Endothelial cell of umbilical vein (primary cell): ENCODE results near the gene GHRHR. TPM values are rescaled to one million over a fixed set of nuclear protein-coding genes. Genes with fewer than 3 reads are reported as not detected.

Experiments
- BruUV-seq: library from RNA; stranded (reverse); fragments of 400-500 nt; replicated peaks from 2 replicates; lab custom pipeline; 2021; lab: Mats Ljungman, UMichigan
- CTCF ChIA-PET: fragments of 300-600, 350-600 bp; sonication (Branson Sonifier 250); formaldehyde crosslinking; loops from one replicate; lab custom pipeline; 2021; ENCODE audit warnings: antibody characterized with exemption, inconsistent platforms; lab: Charles Lee
- POLR2A ChIA-PET: fragments of 300-600, 350-600 bp; sonication (Branson Sonifier 250); formaldehyde crosslinking; loops from one replicate; lab custom pipeline; 2021; ENCODE audit warnings: antibody characterized with exemption, inconsistent platforms; lab: Charles Lee
- DNase-seq: peaks from one replicate; pipeline ENCODE4 v3.0.0-alpha.2; 2011; ENCODE audit warnings: low read depth, low spot score
- FAIRE-seq: peaks from 2 replicates; lab custom pipeline; 2011; peaks lifted over from hg19 to GRCh38; lab: Jason Lieb, UNC
- H2AFZ ChIP-seq: 2 replicates; pipeline ENCODE4 v1.6.0; 2012; ENCODE audit warnings: low read depth, low read length, control low read depth, inconsistent platforms
- H3K27ac ChIP-seq: 2 replicates; pipeline ENCODE4 v1.5.1; 2011; ENCODE audit warnings: low read depth, mild to moderate bottlenecking, control low read depth, low read length, moderate library complexity; ENCODE audit not compliant: insufficient read depth
- H3K27me3 ChIP-seq, 2 experiments: 2 replicates each; pipeline versions ENCODE4 v1.6.0 to v1.6.1; 2011; ENCODE audit warnings: low read length in 2 of 2, mixed read lengths in 1 of 2; ENCODE audit not compliant: control insufficient read depth in 2 of 2, insufficient read depth in 2 of 2
- H3K36me3 ChIP-seq, 2 experiments: 2 replicates in 1 of 2; 3 replicates in 1 of 2; pipeline ENCODE4 v1.5.1; 2011; ENCODE audit warnings: low read length in 2 of 2, mild to moderate bottlenecking in 1 of 2, moderate library complexity in 1 of 2; ENCODE audit not compliant: control insufficient read depth in 2 of 2, insufficient read depth in 2 of 2; ENCODE audit errors: extremely low read depth in 1 of 2
- H3K4me1 ChIP-seq: 3 replicates; pipeline ENCODE4 v1.5.1; 2011; ENCODE audit warnings: mild to moderate bottlenecking, low read length; ENCODE audit not compliant: control insufficient read depth, insufficient read depth; ENCODE audit errors: extremely low read depth
- H3K4me2 ChIP-seq: 2 replicates; pipeline ENCODE4 v1.6.1; 2011; ENCODE audit warnings: low read length, control low read depth, mixed read lengths; ENCODE audit not compliant: insufficient read depth
- H3K4me3 ChIP-seq, 3 experiments: fragments of 200-600 bp in 1 of 3; sonication (generic), shearing (Covaris generic) in 1 of 3; replicated peaks in 1 of 3; 2 replicates each; pipeline ENCODE4 v1.5.1; 2011 to 2016; ENCODE audit warnings: control low read depth in 3 of 3, low read length in 3 of 3, mild to moderate bottlenecking in 2 of 3, inconsistent platforms in 1 of 3, low read depth in 1 of 3, moderate library complexity in 1 of 3; ENCODE audit not compliant: insufficient read depth in 1 of 3
- H3K79me2 ChIP-seq: 2 replicates; pipeline ENCODE4 v1.6.0; 2012; ENCODE audit warnings: low read length, inconsistent platforms; ENCODE audit not compliant: control insufficient read depth, insufficient read depth
- H3K9ac ChIP-seq: replicated peaks from 2 replicates; pipeline ENCODE3; 2011; ENCODE audit warnings: low read length, control low read depth; ENCODE audit not compliant: insufficient read depth; ENCODE audit errors: extremely low read depth
- H3K9me1 ChIP-seq: replicated peaks from 3 replicates; pipeline ENCODE4 v1.6.0; 2011; ENCODE audit warnings: mild to moderate bottlenecking, low read length; ENCODE audit not compliant: control insufficient read depth, insufficient read depth; ENCODE audit errors: extremely low read depth
- H3K9me3 ChIP-seq: replicated peaks from 2 replicates; pipeline ENCODE4 v1.5.1; 2012; ENCODE audit warnings: low read length, inconsistent platforms; ENCODE audit not compliant: control insufficient read depth, insufficient read depth
- H4K20me1 ChIP-seq: replicated peaks from 2 replicates; pipeline ENCODE3; 2011; ENCODE audit warnings: mild to moderate bottlenecking, low read length; ENCODE audit not compliant: control insufficient read depth, insufficient read depth; ENCODE audit errors: extremely low read depth
- EZH2 ChIP-seq: IDR thresholded peaks from 2 replicates; pipeline ENCODE4 v1.6.1; 2012; ENCODE audit warnings: borderline replicate concordance, low read depth, mild to moderate bottlenecking, moderate library complexity, low read length, inconsistent platforms; ENCODE audit not compliant: severe bottlenecking
- FOS ChIP-seq: IDR thresholded peaks from 2 replicates; pipeline ENCODE4 v1.6.1; 2011; ENCODE audit warnings: mild to moderate bottlenecking, low read length, moderate library complexity, borderline replicate concordance; ENCODE audit not compliant: insufficient read depth
- GATA2 ChIP-seq: IDR thresholded peaks from 2 replicates; pipeline ENCODE4 v1.7.0; 2011; ENCODE audit warnings: low read depth, mild to moderate bottlenecking, moderate library complexity, mixed read lengths, low read length; ENCODE audit not compliant: insufficient read length, insufficient read depth
- JUN ChIP-seq: IDR thresholded peaks from 2 replicates; pipeline ENCODE4 v1.6.1; 2011; ENCODE audit warnings: borderline replicate concordance, low read depth; ENCODE audit not compliant: insufficient read length, insufficient read depth
- MYC ChIP-seq: IDR thresholded peaks from one replicate; pipeline ENCODE4 v1.6.1; 2011; ENCODE audit warnings: mild to moderate bottlenecking, low read depth, low read length
- POLR2A ChIP-seq: IDR thresholded peaks from 2 replicates; pipeline ENCODE4 v1.6.1; 2012; ENCODE audit warnings: low read depth, mild to moderate bottlenecking, control low read depth, low read length
- POLR2AphosphoS5 ChIP-seq: IDR thresholded peaks from 2 replicates; pipeline ENCODE4 v1.6.1; 2012; ENCODE audit warnings: low read depth, mild to moderate bottlenecking, control low read depth, low read length, moderate library complexity; ENCODE audit not compliant: insufficient read depth
- dilution Hi-C: fragments of 300-500 bp; cut with MboI; formaldehyde crosslinking; loops from one replicate; pipeline ENCODE4 v1.15.0; 2019; ENCODE audit warnings: low sequenced_read_pairs; ENCODE audit not compliant: extremely low pct_ligation_motif_present
- intact Hi-C: fragments of 100-400 bp; cut with micrococcal nuclease; formaldehyde crosslinking; loops from one replicate; pipeline ENCODE4 v1.10.0; 2022
- polyA plus RNA-seq, 4 experiments: library from polyadenylated mRNA; depleted of rRNA in 3 of 4; stranded (reverse) in 3 of 4; unstranded in 1 of 4; fragments of >200 nt; gene quantifications; 2 replicates each; pipeline versions ENCODE4 v1.2.1 to v1.2.3, GENCODE V29; 2011 to 2012; ENCODE audit warnings: missing spikeins in 1 of 4
- total RNA-seq: library from RNA; stranded (reverse); gene quantifications from 2 replicates; pipeline ENCODE4 v1.2.3, GENCODE V29; 2021
- TF ChIP-seq, protein P1 (sequence below), 2 donors: IDR thresholded peaks; 1 replicate in 1 of 2; 2 replicates in 1 of 2; pipeline ENCODE4 v1.5.1; 2011; ENCODE audit warnings: low read length in 2 of 2, mild to moderate bottlenecking in 2 of 2, moderate library complexity in 2 of 2, control low read depth in 1 of 2, inconsistent platforms in 1 of 2, low read depth in 1 of 2; ENCODE audit not compliant: insufficient read depth in 1 of 2; ENCODE audit errors: extremely low read depth in 1 of 2
- TF ChIP-seq, protein P2 (sequence below): IDR thresholded peaks from 2 replicates; pipeline ENCODE4 v1.6.1; 2011; ENCODE audit not compliant: insufficient read depth, insufficient read length

Gene GHRHR
- total and polyA plus RNA-seq, 2 donors (not counting 3 experiments of a cell fraction or from before 2014, with no cell fraction given) = not detected

DNA sequence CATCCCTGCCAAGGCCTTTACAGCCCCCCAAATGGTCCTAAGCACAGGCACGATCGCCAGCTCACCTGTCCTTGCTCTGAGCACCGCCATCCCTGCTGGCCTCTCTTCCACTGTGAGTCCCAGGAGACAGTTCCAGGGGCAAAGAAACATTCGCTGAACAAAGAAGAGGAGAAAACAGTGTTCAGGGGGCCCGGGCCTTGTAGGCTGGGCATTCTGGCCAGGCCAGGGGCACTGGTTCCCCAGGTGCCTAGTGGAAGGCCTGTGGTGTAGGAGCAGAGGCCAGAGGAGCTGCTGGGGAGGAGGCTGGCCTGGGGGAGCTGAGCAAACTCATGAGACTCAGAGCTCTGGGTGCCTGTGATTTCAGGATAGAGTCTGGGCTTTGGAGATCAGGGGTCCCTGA, 29.5 kb upstream of the GHRHR start:
- no peak overlapping the region for H3K4me2 ChIP-seq
- H3K9ac ChIP-seq = no peak overlapping the region
- no peaks in the 10 kb centered on the region for H4K20me1 ChIP-seq
- H3K36me3 ChIP-seq = no peaks in the 10 kb centered on the region
- POLR2A ChIA-PET = no interaction called here
- intact Hi-C loops (no loop called here), dilution Hi-C loops (no loop called here)
- no peak overlapping the region for H2AFZ ChIP-seq
- FAIRE-seq (no peak), DNase-seq (no peak)
- no peaks in the 10 kb centered on the region for H3K79me2 ChIP-seq
- CTCF ChIA-PET = interaction anchor here (0.8 to 3.3 kb wide), 8 partner anchors 12 to 188 kb away, joined by 3 to 15 read pairs (median 5); no protein-coding TSS in a partner anchor
- H3K4me1 ChIP-seq = no peaks in the 10 kb centered on the region
- peaks cover 7 to 17% of the 10 kb centered on the region in 2 experiments for H3K27me3 ChIP-seq
- TF ChIP-seq, protein P1, sequence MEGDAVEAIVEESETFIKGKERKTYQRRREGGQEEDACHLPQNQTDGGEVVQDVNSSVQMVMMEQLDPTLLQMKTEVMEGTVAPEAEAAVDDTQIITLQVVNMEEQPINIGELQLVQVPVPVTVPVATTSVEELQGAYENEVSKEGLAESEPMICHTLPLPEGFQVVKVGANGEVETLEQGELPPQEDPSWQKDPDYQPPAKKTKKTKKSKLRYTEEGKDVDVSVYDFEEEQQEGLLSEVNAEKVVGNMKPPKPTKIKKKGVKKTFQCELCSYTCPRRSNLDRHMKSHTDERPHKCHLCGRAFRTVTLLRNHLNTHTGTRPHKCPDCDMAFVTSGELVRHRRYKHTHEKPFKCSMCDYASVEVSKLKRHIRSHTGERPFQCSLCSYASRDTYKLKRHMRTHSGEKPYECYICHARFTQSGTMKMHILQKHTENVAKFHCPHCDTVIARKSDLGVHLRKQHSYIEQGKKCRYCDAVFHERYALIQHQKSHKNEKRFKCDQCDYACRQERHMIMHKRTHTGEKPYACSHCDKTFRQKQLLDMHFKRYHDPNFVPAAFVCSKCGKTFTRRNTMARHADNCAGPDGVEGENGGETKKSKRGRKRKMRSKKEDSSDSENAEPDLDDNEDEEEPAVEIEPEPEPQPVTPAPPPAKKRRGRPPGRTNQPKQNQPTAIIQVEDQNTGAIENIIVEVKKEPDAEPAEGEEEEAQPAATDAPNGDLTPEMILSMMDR (IDR thresholded peaks at IDR 0.05; ENCODE audit: extremely low read depth in 1 of 2, insufficient read depth in 1 of 2, low read depth in 1 of 2, low read length in 2 of 2) = no peak
- no peak for TF ChIP-seq JUN
- no peak for TF ChIP-seq EZH2
- TF ChIP-seq POLR2AphosphoS5 = no peak
- TF ChIP-seq FOS = no peak
- no peak for TF ChIP-seq POLR2A
- no peak for TF ChIP-seq MYC
- TF ChIP-seq GATA2 = no peak
- TF ChIP-seq, protein P2, sequence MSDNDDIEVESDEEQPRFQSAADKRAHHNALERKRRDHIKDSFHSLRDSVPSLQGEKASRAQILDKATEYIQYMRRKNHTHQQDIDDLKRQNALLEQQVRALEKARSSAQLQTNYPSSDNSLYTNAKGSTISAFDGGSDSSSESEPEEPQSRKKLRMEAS = no peak
- H3K27ac ChIP-seq = no peak overlapping the region
- no peaks in the 10 kb centered on the region for H3K9me3 ChIP-seq
- H3K4me3 ChIP-seq = no peak overlapping the region
- no peaks in the 10 kb centered on the region for H3K9me1 ChIP-seq
- no TSS peak for BruUV-seq
